T follicular helper cell (primary cell): ENCODE results near the gene CYB5RL.

Experiments used
- DNase-seq: peaks from one replicate; pipeline ENCODE4 v3.0.0-alpha.2; 2020; ENCODE audit warnings: low read depth

The CYB5RL gene

DNA sequence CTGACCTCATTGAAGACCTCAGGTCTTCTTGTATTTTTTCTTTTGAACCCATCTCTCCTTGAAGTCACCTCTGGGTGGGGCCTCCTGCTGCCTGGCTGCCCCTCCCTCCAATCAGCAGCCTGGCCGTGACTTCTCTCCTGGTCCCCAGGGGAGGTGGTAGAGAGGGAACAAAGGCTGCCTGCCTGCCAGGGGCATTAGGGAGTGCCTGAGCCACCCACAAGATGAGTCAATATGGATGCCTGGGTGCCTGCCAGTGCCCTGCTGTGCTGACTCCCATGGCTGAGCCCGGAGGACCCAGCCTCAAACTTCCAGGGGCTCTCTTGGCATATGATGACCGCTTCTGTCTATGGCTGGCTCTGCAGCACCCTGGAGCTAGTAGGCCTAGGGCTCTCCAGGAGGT lies 41.8 kb downstream of the CYB5RL start:
- no peak for DNase-seq

DNA sequence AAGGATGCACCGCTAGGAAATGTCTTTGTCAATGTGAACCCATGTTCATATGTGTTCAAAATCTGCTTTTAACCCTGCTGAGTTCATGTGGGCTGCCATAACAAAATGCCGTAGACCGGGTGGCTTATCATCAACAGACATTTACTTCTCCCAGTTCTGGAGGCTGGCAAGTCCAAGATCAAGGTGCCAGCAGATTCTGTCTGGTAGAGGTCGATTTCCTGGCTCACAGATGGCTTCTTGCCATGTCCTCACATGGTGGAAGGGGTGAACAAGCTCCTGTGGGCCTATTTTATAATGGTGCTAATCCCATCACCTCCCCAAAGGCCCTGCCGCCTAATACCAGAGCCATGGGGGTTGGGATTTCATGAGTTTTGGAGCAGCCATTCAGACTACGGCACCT lies 42.4 kb downstream of the CYB5RL start:
- no peak for DNase-seq

GRCh38 chr1:54156986-54157385 lies 42.8 kb downstream of the CYB5RL start:
- DNase-seq: no peak

DNA sequence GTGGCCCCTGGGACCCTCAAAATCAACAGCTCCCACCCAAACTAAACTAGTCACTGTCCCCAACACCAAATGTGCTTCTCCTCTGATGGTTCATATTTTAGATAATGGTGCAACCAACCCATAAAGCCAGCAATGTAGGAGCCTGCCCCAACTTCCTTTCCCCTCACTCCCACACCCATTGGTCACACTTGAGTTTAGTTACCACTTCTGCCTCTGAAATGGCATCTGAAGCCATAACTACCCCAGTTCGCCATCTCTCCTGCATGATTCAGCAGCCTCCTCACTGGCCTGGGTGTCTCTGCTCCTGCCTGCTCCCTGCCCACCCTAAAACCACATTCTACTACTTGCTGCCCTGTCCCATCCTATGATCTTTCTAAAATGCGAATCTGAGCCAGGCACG lies 43.6 kb downstream of the CYB5RL start:
- DNase-seq: no peak

- DNase-seq: no peak
Measured at GRCh38 chr1:54153535-54154439, 46.0 kb downstream of the CYB5RL start.

DNA sequence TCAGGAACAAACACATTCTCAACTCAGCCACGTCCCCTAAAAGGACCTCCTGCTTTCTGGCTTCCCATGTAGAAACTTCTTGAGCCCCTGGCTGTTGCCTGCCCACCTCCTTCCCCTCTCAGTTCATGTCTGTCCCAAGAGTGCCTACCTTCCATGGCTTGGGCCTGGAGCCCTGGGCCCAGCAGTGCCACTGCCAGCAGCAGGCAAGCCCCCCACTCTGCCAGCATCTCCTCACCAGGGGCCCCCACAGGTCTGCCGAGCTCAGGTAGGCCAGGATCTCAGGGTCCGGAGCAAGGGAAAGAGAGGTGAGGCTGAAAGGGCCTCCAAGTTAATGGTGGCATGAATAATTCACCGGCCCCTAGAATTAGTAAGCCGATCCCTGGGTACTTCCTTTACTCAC lies 47.1 kb downstream of the CYB5RL start, which contains the start of gene CDCP2:
Gene CDCP2 (minus strand): TSS at position 305 of the 400 bp plus-strand sequence. CDS start 78 bp downstream, at position 227.
- DNase-seq: no peak

GRCh38 chr1:54151013-54151412 lies 48.8 kb downstream of the CYB5RL start:
- DNase-seq: no peak
